HG02840 (cell line): ENCODE results near the gene SNRPE.

Source experiments
- ATAC-seq: cut with Tn5 transposase; IDR thresholded peaks from one replicate; pipeline ENCODE4 v1.9.1; 2021; ENCODE audit warnings: mild to moderate bottlenecking, moderate library complexity, moderate number of reproducible peaks; ENCODE audit not compliant: unreplicated experiment, low FRiP score

Gene SNRPE

DNA sequence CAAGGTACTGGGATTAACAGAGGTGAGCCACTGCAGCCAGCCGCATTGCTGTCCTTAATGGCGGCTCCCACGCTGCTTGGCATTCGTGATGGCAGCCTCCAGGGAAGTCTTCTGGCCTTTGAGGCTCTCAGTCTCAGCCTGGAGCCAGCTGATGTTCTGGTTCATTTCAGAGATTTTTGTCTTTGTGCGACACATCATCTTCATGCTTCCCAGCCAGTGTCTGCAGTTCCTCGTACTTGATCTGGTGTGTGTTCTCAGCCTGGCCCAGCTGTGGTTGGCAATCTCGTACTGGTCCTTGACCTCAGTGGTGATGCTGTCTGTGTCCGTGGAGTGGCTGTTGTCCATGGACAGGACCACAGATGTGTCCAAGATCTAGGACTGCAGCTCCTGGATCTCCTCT lies 11.7 kb downstream of the SNRPE start:
- ATAC-seq, result no peak

DNA sequence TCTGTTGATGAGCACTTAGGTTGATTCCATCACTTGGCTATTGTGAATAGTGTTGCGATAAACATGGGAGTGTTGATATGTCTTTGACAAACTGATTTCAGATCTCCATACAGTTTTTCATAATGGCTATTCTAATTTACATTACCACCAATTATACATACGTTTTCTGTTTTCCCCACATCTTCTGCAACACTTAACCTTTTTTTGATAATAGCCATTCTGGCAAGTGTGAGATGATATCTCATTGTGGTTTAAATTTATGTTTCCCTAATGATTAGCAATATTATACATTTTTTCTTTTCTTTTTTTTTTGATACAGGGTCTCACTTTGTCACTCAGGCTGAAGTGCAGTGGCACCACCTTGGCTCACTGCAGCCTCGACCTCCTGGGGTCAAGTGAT lies 17.0 kb downstream of the SNRPE start:
- ATAC-seq, result no peak

DNA sequence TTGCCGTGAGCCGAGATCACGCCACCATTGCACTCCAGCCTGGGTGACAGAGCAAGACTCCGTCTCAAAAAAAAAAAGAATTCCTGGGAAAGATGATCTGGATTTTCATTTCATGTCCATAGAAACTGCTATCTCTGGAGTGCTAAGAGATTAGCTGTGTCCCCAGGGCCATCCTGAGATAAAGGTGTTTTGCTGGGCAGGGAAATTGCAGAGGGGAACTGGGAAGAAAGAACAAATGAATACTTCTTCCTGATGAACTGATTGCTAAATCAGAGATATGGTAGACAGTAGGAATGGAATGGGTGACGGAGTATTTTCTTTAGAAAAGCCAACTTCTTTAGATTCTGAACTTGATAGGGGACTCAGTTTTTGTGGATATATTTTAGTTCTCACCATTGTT lies 19.2 kb downstream of the SNRPE start:
- ATAC-seq, result no peak

DNA sequence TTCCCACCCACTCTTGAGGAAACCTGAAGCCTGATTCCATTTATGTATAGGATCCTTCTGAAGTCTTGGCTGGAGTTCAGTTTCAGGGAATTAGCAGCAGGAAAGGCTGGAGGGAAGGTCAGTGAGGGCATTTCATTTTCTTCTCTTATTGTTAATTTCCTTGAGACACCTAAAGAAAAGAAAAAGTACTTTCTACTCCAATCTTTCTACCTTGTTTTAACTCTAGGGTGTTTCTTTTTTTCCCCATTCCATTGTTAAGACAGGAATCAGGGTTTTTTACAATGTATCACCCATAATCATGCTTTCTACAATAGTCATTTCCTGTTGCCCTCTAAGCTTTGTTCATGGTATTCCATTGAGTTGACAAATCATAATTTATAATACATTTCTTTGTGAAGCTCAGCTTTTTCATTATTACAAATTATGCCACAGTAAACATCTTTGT lies 27.4 kb downstream of the SNRPE start:
- ATAC-seq, result no peak

DNA sequence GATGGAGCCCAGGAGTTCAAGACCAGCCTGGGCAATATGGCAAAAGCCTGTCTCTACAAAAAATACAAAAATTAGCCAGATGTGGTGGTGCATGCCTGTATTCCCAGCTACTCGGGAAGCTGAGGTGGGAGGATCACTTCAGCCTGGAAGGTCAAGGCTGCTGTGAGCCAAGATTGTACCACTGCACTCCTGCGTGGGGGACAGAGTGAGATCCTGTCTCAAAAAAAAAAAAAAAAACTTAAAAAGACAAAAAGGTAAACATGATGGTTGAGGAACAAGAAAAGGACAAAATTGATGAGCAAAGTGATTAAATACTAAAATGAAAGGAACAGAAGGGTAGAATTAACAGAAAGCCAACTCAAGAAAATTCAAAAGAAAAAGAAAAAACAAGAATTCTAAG lies 30.6 kb downstream of the SNRPE start:
- no peak for ATAC-seq

DNA sequence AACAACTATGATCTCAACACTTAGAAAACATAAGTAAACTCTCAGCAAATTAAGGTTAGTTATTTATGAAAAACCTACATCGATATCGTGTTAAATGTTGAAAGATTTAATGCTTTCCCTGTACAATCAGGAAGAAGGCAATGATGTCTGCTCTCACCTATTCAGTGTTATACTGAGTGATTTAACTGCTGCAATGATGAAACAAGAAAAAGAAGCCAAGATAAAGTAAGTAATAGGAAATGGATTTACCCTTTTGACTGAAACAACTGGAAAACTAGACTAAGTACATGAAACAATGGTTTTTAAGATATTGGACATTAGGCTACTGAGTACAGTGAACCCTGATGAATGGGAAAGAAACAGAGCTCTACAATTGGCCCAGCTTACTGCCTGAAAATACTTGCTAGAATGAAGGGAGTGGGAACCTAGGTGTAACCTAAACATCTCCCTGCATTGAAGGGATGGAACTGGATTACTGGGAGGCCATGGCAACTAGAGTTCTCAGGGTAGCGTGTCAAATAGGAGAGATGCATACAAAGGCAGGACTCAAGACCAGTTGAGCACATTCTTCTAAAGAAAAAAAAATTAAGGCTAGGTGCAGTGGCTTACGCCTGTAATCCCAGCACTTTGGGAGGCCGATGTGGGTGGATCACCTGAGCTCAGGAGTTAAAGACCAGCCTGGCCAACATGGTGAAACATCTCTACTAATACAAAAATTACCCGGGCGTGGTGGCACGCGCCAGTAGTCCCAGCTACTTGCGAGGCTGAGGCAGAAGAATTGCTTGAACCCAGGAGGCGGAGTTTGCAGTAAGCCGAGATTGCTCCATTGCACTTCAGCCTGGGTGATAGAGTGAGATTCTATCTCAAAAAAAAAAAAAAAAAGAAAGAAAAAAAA lies 37.3 kb downstream of the SNRPE start:
- ATAC-seq, result no peak

DNA sequence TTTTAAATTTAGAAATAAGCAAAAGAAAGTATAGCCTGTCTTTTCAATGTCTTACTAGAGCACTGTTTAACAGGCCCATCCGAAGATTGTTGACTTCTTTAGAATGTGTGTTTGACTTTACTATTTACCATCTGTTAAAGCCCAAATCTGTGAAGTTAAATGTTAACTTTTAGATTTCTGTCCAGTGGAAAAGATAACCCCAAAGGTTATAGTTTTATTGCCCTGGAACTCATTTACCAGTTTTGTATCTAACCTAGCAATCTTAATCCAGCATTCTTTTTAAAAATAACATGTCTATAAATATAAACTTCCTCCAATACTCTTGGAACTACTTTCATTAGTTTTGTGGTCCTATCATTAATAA lies 37.9 kb downstream of the SNRPE start:
- no peak for ATAC-seq

DNA sequence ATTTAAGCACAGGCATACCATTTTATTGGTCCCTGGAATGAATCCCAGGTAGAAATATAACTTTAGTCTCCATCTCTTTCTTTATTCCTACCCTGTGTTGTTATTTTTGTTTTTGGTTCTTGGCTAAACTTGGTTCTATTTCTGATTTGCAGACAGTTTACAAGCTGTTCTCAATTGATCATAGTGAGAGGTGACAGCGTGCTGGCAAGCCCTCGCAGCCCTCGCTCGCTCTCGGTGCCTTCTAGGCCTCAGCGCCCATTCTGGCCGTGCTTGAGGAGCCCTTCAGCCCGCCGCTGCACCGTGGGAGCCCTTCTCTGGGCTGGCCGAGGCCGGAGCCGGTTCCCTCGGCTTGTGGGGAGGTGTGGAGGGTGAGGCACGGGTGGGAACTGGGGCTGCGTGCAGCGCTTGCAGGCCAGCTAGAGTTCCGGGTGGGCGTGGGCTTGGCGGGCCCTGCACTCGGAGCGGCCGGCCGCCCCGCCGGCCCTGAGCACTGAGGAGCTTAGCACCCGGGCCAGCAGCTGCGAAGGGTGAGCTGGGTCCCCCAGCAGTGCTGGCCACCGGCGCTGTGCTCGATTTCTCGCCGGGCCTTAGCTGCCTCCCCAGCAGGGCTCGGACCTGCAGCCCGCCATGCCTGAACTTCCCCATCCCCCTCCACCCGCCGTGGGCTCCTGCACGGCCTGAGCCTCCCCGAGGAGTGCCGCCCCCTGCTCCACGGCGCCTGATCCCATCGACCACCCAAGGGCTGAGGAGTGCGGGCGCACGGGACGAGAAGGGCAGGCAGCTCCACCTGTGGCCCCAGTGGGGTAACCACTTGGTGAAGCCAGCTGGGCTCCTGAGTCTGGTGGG lies 38.7 kb downstream of the SNRPE start:
- no peak for ATAC-seq

DNA sequence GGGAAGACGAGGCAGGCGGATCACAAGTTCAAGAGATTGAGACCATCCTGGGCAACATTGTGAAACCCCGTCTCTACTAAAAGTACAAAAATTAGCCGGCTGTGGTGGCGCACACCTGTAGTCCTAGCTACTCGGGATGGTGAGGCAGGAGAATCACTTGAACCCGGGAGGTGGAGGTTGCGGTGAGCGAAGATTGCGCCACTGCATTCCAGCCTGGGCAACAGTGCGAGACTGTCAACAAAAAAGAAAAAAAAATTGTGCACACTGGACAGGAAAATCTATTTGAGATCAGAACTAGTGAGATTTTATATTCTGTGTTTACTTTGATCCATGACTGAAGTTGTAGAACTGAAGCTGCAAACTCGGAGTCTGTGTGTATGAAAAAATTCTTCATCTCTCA lies 40.2 kb downstream of the SNRPE start:
- ATAC-seq, result no peak

DNA sequence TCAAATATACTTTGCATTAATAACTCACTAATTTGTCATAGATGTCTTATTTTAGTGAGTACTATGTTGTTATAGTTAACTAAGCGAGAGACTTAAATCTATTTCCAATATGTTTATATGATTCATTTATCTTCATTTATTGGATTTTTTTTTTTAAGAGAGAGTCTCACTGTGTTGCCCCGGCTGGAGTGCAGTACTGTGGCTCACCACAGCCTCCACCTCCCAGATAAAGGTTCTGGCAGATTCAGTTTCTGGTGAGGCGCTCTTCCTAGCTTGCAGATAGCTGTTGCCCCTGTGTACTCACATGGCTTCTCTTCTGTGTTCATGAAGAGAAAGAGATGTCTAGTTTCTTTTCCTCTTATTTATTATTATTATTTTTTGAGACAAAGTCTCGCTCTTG lies 43.9 kb downstream of the SNRPE start:
- no peak for ATAC-seq

DNA sequence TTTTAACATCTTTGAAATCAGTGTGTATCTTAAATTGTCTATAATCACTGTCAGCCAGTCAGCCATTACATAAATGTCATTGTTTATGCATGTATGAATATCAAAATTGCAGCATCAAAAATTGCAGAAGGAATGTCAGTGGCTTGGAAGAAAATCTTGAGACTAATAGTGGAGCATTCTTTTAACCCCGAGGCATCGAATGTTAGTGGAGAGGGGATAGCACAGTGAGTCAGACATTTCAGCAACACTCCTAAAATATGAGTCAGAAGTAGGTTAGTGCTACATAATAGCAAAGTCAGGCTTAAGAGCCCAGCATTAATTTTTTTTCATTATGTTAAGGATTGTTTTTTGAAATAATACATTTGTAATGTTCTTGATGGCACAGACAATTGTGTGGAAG lies 45.5 kb downstream of the SNRPE start:
- no peak for ATAC-seq

DNA sequence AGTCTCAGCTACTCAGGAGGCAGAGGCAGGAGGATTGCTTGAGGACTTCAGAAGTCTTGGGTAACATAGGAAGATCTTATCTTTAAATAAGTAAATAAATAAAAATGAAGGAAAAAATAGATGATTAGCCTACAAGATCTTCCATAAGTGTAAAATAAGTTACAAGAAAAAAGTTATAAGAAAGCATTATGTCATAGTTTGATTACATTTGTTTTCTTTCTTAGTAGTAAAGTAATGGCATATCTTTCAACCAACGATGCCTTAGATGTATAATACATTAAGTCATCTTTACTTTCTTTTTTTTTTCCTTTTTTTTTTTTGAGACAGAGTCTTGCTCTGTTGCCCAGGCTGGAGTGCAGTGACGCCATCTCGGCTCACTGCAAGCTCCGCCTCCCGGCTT lies 46.5 kb downstream of the SNRPE start:
- no peak for ATAC-seq

DNA sequence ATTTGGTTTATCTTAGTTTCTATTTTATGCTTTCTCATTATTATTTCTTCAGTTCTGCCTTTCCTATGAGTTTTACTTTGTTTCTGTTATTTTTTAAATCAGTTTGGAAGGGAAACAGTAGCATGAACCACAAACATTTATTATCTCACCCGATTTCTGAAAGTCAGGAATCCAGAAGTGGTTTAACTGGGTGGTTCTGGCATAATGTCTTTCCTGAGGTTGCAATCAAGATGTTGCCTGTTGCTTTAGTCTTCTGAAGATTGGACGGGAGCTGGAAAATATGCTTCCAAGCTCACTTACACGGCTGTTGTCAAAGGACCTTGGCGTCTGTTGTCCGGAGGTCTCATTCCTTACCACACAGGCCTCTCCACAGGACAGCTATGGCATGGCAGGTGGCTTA lies 50.4 kb downstream of the SNRPE start:
- ATAC-seq, result no peak

DNA sequence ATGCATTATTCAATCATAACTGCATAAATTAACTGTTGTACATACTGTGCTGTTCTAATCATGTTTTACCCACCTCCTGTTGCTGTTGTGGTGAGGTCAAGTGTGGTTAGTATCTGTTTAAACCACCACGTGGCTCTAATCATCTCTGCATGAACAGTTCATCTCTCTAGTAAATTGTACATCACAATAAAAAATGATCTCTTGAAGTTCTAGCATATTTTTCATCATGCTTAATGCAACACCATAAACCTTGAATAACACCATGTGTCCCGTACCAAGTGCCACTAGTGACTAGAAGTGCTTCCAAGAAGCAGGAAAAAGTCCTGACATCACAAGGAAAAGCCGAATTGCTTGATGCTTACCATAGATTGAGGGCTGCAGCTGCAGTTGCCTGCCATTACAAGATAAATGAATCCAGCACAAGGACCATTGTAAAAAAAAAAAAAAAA lies 51.7 kb downstream of the SNRPE start:
- ATAC-seq, result no peak

DNA sequence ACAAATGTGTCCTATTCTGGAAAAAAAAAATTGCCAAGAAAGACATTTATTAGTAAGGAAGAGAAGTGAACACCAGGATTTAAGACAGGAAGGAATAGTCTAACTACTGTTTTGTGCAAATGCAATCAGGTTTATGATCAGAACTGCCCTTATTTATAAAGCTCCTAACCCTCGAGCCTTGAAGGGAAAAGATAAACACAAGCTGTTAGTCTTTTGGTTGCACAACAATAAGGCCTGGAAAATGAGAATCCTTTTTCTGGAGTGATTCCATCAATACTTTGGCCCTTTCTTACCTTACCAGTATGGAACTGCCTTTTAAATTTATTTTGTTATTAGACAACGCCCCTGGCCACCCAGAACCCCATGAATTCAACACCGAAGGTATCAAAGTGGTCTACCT lies 52.9 kb downstream of the SNRPE start:
- ATAC-seq, result no peak

DNA sequence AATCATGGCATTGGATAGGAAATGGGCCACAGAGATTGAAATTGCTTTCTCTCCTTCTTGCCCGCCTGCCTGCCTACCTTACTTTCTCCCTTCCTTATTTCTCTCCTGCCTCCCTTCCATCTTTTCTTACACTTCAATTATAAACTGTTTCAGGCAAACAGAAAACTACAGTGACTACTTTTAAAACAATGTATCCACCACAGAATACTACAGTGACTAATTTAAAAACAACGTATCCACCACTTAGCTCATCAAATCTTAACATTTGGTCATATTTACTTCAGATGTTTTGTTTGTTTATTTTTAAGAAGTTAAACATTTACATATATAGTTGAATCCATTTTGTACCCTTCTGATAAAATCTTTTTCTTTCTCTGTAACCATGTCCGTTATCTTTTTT lies 54.4 kb downstream of the SNRPE start:
- ATAC-seq, result no peak

DNA sequence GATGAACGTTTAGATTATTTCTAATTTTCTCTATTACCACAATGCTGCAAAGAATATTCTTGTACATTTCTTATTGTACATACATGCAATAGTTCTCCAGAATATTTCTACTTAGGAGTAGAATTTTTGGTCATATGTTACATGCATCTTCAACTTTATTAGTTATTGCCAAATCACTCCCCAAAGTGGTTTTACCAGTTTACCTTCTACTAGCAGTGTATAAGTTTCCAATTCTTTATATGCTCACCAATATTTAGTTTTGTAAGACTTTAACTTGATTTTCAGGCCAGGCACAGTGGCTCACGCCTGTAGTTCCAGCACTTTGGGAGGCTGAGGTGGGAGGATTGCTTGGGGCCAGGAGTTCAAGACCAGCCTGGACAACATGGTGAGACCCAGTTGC lies 55.4 kb downstream of the SNRPE start:
- no peak for ATAC-seq
